Measurements from ENCODE around the gene CDC42EP4. TPM values are rescaled to one million over a fixed set of nuclear protein-coding genes. Genes with fewer than 3 reads are reported as not detected.
A peak's percentile ranks its signal among the peaks of the same experiment; 100 is the strongest.

Gene CDC42EP4, protein sequence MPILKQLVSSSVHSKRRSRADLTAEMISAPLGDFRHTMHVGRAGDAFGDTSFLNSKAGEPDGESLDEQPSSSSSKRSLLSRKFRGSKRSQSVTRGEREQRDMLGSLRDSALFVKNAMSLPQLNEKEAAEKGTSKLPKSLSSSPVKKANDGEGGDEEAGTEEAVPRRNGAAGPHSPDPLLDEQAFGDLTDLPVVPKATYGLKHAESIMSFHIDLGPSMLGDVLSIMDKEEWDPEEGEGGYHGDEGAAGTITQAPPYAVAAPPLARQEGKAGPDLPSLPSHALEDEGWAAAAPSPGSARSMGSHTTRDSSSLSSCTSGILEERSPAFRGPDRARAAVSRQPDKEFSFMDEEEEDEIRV
- 19.5 TPM for polyA plus RNA-seq (ENCODE audit: insufficient read length)

DNA sequence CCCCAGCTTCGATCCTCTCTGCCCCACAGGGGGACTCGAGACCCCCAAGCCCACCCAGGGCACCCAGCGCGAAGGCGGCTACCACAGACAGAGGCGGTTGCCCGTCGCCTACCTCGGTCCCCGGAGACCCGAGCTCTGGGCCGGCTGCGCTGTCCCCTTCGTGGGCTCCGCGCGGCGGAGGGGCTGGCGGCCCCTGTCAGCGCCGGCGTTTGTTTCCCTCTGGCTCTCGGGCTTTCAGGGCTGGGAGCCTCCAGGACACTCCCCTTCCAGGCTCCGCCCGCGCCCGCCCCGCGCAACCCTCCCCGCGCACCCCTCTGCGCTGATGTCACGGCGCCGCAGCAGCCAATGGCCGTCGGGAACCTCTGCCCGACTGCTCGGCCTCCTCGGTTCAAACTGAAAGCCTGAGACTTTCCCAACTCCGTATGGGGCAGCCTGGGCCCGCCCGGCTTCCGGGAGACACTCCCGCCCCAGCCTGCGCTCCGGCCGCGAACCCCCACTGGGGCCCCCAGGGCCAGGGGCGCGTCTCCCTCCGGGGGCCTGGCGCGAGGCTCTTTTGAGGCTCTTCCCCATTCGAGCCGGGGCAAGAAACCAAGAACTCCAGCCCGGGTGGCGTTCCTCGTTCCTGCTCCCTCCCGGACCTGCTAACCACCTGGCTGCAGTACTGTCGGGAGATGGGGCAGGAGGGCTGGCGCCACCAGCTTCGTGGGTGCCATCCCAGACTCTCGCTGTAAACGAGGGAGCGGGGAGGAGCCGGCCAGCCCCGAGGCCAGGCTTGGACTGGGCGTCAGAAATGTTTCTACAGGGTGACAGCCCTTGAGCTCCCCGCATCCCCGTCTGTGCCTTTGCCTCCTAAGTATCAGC, at the start of gene CDC42EP4:
Gene CDC42EP4, minus strand, starts transcription at position 221 of the 861 bp plus-strand sequence. CDS start 25,501 bp downstream, outside the sequence.
- DNase-seq (ENCODE audit: low read depth): peak; percentile 69

DNA sequence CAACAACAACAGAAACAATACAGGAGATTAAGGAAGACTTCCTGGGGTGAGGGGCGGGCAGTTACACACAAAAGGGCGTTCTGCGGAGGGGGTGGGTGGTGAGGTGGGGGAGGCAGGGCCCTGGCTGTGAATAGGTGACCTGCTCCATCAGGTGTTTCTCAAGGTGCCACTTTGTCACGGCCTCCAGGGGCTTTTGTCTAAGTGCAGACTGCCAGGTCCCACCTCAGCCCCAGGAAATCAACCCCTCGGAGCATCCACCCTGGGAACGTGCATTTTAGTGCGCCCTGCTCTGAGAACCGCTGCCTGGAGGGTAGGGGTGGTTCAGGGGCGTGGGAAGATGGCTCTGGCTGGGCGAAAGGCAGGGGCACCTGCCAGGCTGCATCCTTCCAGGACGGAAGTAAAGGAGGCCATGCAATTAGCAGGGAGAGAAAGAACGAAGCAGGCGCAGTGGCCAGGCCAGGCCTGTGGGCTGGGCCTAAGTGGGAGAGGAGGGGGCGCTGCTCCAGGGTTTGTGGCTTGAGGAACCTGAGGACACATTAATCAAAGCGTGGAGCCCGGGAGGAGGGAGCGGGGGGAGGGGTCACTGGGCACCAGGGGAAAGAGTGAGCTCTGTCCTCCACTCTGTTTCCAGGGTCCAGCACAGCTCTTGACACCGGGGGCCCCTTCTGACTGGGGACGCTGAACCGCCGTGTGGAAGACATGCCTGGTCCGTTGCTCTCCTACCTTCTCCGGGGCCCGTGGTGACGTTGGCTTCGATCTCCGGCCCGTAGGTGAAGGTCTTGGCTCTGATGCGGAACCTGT, 49.4 kb upstream of the CDC42EP4 start:
- no peak for DNase-seq (ENCODE audit: low read depth)

DNA sequence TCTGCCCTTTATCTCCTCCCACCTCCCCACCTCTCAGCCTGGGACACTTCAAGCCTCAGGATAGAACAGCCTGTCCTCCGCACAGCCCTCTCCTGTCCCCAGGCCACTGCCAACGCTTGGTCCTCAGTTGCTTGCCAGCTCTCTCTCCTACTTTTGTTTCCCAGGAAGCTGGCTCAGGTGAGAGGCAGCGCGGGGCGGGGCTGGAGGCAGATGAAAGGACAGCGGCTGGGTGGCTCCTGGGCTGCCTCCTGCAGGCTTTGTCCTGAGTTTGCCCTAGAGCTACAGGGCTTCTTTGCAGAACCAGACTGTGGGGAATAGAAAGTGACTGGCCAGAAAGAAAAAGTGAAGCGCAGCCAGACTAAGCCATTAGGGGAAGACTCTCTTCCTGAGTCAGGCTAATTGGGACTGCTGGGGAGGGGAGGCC, 48.2 kb upstream of the CDC42EP4 start:
- no peak for DNase-seq (ENCODE audit: low read depth)

DNA sequence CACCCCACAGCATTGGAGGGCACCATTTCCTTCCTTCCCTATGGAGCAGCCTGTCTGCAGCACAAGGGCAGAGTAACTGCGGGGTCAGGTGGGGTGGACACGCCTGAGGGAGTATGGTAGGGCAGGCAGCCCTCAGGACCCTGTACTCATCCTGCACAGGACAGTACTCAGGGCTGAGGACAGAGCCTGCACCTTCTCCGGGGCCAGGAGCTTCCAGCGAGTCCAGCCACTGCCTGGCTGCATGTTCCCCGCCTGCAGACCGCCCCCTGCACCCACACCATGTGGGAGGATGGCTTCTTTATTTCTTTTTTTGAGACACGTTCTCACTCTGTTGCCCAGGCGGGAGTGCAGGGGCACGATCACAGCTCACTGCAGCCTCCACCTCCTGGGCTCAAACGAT, 47.6 kb upstream of the CDC42EP4 start:
- no peak for DNase-seq (ENCODE audit: low read depth)

DNA sequence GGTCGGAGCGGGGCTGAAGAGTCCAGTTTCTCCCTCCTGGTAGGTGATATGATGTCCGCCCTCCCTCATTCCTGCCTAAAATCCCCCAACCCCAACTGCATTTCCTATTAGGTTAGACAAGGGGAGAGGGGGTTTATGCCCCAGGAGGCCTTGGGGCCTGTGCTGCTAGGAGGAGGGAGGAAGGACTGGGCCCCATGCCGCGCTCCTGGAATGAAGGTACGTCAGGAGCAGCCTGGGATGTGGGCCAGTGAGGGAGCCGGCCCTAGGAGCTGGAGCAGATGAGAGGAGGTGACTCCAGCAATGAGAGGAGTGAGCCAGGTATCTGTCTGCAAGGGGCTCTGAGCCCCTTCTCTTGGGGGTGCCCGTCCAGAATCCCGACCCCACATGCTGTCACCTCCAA, 46.9 kb upstream of the CDC42EP4 start:
- no peak for DNase-seq (ENCODE audit: low read depth)

DNA sequence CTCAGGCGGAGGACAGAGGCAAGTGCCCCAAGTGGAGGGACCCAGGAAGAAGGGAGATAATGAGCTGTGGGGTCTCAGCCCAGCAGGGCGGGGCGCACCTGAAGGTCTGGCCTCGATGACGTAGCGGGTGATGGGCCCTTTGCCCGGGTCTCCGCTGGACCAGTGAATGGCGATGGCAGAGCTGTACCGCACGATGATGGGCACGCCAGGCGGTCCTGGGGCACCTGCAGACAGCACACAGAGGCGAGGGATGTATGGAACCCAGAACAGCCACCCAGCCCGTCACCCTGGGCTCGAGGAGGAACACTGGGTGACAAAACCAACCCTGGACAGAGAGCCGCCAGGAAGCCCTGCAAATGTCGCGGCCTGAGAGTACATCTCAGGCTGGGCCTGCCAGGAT, 46.2 kb upstream of the CDC42EP4 start:
- DNase-seq (ENCODE audit: low read depth): no peak

DNA sequence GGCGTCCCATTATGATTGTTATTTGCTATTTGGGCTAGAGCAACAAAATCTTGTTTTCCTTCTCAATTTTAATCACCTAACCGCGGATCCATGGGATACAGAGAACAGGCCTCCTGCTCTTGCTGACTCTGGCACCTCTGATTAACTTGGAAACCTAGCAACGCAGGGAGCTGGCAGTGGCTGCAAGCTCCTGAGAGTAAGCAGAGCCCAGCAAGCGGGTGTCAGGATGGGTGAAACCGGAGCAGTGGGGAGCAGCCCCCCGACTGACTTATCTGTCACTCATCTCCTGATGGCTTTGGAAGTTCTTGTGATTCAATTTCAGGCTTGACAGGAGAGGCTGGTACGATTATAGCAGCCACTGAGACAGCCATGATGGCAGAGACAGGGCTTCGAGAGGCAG, 45.5 kb upstream of the CDC42EP4 start:
- no peak for DNase-seq (ENCODE audit: low read depth)

DNA sequence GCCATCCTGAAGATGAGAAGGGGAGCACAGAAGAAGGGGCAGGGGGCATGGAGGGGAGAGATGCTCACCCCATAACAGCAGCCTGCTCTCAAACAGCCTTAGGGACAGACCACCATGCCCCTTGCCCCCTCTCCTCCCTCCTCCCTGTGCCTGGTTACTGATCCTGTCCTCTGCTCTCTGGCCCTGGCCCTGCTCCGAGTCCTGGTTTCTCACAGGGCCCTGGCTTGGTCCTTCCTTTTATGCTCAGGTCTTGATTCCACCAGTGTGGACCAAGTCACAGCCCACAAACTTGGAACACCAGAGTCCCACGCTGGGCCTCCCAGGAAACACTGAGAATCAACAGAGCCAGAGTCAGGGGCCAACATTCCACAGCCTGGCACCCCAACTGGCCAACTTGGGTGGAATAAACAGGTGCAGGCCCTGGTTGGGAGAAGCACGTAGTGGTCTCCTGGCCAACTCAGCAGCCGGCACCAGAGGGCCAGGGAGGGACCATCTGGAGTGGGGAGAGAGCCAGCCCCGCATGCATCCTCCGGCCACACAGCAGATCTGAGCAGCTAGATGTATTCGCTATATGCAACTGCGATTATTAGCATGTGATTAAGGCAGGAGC, 44.9 kb upstream of the CDC42EP4 start:
- no peak for DNase-seq (ENCODE audit: low read depth)

DNA sequence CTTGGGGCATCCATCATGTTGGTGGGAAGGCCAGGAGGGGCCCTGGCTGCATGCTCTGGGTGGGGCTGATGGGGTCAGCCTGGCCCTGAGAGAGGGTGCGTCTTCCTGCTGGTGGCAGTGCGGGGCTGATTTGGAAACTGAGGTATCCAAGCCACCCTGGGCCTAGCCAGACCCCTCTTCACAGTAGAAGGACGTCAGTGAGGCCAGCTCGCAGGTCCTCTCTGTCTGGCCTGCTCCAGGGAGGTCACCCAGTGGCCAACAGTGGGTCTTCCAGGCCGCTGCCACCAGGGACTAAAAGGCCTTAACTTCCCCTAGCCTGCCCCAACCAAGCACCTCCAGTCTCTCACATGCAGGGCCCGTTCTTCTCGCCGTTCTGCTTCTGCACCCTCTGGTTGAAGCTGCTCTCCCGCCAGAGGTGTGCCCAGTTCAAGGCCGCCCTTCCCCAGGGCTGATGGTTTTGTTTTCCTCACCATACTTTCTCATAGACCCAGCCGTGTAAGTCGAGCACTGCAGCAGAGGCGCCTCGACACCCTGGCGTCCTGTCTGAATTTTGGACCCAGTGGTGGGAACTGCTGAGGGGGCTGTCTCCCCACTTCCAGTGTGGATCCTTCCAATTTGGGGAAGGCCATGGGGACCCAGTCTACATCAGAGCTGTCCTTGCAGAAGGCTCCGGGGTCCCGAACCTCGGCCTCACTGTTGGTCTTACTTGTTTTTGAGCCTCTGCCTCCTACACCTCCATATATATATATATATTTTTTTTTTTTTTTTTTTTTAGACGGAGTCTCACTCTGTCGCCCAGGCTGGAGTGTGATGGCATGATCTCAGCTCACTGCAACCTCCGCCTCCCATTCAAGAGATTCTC, 42.9 kb upstream of the CDC42EP4 start:
- DNase-seq (ENCODE audit: low read depth): no peak

DNA sequence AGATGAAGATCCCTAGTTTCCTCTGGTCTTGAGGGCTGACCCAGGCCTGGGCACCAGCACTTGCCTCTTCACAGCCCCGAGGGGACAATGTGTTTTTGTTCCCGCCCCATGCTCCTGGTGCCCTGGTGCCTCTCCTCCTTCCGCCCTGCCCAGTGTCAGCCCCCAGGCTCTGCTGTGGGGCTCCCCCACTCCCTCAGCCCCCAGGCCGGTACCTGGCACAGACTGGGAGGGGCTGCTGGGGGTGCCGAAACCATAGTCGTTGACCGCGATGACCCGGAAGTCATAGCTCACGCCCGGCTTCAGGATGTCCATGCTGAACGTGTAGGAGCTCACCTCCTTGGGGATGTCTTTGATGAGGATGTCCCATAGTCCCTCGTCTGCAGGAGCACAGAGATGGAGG, 40.5 kb upstream of the CDC42EP4 start:
- no peak for DNase-seq (ENCODE audit: low read depth)

DNA sequence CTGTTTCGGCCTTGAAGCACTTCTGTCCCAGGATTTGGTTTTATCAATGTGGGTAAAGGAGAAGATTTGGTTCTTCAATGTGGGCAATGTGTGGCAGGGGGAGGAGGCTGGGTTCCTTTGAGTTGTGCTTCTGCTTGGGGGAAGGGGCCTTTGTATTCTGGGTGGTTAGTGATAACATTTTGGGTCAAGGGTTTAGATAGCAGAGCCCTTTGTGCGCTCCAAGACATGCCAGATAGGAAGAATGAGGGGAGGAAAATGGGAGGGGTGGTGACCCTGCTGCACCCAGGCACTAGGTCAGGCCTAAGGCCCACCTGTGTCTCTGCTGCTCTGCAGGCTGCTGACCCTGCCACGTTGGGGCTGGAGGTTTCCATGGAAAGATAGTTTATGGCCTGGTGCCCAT, 40.0 kb upstream of the CDC42EP4 start:
- no peak for DNase-seq (ENCODE audit: low read depth)

DNA sequence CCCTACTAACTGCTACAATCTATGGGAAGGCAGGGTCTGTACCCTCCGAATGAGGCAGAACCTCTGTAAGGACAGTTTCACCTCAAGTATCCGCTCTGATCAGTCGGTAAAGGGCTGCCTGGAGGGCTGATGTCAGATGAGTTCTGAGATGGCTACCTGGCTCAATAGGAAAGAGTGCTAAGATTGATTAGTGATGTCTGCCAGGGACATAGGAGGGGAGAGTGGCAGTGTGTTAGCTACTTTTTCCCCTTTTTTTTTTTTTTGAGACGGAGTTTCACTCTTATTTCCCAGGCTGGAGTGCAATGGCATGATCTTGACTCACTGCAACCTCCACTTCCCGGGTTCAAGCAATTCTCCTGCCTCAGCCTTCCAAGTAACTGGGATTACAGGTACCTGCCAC, 39.1 kb upstream of the CDC42EP4 start:
- no peak for DNase-seq (ENCODE audit: low read depth)

DNA sequence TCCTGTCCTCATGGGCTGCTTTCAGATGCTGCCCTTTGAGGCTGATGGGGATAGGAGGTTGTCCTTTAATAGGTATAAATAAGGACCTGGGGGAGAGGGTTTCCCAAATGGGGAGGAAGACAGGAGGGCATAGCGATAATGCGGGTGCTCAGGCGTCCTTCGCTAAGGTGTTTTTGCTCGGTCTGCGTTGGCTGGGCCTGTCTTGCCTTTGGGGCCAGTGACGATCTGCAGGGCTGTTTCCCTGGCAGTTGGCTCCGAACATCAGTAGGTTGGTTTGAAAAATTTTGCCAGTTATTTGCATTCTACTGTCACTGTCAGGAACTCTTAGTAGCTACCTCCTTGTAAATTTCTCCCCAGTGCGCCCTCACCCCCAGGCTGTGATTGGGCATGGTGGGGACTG, 37.8 kb upstream of the CDC42EP4 start:
- no peak for DNase-seq (ENCODE audit: low read depth)

DNA sequence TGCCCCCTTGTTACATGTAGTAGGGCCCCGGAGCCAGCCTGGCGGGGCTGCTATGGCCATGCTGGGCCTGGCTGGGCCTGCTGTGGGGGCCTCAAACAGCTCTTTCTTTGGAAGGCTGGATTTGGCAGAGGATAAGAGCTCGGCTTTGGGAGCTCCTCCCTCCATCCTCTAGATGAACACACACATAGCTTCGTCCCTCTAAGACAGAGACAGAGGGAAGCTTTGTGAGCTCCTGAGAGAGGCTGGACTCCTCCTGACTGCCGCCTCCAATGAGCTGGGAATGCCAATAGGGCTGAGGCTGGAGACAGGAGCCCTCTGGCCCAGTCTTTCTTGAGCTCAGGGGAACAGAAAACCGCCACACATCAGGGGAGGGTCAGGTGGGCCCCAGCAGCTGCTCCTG, 37.3 kb upstream of the CDC42EP4 start:
- DNase-seq (ENCODE audit: low read depth): no peak

DNA sequence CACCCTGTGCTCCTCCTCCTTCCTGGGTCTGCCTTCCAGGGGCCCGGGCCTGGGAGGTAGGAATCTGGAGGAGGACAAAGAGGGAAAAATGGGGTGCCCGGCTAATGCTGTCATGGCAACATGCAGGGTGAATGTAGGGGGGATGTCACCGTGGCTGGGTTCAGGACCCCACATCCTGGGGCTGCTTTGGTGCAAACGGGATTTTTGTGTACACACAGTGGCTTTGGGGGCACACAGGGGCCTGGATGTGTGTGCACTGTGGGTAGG, 37.0 kb upstream of the CDC42EP4 start:
- no peak for DNase-seq (ENCODE audit: low read depth)

DNA sequence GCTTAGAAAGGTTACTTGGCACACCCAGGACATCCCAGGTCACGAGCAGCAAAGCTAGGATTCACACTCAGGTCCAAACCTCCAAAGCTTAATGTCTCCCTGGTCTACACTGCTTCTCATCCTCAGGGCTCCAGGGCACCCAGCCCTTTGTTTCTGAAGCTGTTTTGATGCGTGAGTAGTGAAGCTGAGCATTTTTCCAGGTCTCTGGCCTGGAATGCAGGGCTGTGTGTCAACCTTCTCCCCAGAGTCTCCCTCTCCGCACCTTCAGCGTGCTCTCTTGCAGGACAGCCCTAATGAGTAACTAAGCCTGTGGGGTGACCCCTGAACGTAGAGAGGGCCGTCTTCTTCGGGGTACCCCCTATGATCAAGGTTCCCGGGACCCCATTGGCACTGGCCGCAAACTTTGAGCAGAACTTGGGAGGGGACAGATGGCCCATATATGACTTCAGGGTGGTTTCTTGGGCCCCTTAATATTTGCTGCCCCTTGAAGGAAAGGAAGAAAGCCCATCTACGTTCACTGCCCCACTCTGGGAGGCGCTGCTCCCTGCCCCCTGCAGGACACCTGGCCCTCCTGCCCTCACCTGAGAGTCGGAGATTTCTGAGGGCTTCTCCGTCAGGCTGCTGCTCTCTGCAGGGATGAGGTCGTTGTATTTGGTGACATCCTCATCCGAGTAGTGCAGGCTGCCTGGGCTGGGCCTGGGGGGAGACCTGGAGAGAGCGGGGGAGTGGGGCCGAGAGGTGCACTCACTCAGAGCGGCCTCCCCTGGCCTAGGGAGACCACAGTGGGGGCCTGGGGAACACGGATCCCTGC, 36.4 kb upstream of the CDC42EP4 start:
- no peak for DNase-seq (ENCODE audit: low read depth)

DNA sequence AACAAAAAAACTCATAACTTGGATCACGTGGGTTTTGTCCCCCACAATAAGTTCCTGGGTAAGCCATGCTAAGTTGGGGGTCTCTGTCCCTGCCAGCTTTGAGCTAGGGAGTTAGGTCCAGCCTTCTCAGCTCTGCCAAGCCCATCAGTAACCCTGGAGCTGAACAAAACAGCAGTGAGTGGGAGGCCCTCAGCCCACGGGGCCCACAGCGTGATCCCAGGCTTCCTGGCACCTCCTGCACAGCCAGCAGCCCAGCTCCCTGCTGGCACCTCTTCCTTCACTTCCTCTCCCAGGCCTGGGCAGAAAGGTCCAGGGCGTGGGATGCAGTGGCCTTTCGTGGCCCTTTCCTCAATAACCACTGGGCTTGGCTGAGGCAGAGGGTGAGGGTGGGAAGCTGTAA, 35.5 kb upstream of the CDC42EP4 start:
- no peak for DNase-seq (ENCODE audit: low read depth)

DNA sequence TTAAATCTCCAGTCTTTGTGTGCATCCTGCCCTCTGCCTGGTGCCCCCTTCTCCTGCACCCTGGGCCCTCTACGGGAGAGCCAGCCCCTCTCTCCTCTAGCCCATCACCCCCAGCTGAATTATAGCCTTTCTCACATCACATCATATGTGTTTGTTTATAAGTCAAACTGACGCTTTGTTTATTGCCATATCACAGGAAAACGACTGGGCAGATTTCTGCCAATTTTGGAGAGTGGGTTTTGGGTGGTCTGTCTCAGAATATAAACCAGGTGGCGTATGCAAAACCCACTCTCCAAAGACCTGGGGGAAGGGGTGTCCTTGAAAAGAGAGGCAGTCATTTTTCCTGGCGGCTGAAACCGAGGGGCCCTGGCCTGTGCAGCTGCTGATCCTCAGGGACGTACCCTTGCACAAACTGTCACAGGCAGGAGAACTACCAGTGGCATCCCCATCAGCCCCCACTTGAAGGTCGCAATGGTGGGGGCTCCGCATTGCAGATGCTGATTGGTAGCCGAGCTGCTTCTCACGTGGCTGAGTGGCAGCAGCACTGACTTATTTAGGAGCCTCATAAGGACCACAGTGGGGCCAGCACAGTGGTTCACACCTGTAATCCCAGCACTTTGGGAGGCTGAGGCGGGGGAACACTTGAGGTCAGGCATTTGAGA, 34.8 kb upstream of the CDC42EP4 start:
- no peak for DNase-seq (ENCODE audit: low read depth)

DNA sequence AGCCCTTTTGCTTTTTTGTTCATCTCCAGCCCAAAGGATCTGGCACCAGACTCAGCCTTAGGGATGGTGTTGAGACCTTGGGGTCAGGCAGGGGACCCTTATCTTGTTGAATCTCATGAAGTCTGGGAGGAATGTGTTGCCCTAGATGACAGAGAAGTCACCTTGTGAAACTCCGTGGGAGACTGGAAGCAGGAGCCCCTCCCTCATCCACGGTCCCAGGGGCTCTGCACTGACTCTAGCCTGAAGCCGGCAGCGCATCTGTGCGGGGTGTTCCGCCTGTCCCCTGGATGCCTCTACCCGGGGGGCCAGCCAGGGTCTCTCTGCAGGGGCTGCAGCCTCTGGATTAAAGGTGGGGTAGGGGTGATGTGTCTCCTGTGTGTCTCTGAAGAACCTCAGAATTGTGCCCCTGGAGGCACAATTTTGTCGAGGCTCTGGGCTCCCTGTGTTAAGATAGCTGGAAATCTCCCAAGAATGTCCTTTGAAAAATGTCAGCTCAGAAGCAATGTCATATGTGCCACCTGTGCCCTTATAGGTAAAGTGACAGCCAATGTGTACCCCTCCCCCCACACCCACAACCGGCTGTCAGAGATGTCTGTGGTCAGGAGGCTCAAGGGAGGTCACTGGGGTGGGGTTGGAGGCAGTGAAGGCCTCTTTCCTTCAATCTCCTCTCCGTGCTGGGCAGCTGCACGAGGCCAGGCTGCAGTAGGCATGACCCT, 32.1 kb upstream of the CDC42EP4 start:
- DNase-seq (ENCODE audit: low read depth): no peak

All from forelimb muscle (tissue), 1 donor.